ENCODE data around the gene RBM6.
"Not testable (repeated sequence)": the region's sequence is repeated elsewhere in the genome, so short reads cannot be mapped to it uniquely, and the experiment has no call there.

RBM6 gene

DNA sequence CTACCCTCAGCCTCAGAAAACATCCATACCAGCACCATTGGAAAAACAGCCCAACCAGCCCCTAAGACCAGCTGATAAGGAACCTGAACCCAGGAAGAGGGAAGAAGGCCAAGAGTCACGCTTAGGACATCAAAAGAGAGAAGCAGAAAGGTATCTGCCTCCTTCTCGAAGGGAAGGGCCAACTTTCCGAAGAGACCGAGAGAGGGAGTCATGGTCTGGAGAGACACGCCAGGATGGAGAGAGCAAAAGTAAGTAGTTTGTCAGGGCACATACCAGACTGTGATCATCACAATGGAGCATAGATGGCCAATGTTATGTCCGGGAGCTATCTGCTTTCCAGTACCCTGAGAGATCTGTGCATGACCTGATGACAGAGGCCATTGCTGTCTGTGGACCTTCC, 117.8 kb downstream of the RBM6 start:
- DNase-seq, result no peak
- Mint-ChIP-seq H3K27me3 (ENCODE audit: low read depth, poor library complexity) (no peaks in the 10 kb centered on the region), H3K4me1 (no peaks in the 10 kb centered on the region), H3K27ac (no peak overlapping the region), H3K4me3 (no peak overlapping the region), H3K9me3 (no peaks in the 10 kb centered on the region), H3K36me3 (ENCODE audit: low read depth) (peaks cover 87% of the 10 kb centered on the region)
- TF ChIP-seq, protein P1, sequence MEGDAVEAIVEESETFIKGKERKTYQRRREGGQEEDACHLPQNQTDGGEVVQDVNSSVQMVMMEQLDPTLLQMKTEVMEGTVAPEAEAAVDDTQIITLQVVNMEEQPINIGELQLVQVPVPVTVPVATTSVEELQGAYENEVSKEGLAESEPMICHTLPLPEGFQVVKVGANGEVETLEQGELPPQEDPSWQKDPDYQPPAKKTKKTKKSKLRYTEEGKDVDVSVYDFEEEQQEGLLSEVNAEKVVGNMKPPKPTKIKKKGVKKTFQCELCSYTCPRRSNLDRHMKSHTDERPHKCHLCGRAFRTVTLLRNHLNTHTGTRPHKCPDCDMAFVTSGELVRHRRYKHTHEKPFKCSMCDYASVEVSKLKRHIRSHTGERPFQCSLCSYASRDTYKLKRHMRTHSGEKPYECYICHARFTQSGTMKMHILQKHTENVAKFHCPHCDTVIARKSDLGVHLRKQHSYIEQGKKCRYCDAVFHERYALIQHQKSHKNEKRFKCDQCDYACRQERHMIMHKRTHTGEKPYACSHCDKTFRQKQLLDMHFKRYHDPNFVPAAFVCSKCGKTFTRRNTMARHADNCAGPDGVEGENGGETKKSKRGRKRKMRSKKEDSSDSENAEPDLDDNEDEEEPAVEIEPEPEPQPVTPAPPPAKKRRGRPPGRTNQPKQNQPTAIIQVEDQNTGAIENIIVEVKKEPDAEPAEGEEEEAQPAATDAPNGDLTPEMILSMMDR (IDR thresholded peaks at IDR 0.05), result no peak

DNA sequence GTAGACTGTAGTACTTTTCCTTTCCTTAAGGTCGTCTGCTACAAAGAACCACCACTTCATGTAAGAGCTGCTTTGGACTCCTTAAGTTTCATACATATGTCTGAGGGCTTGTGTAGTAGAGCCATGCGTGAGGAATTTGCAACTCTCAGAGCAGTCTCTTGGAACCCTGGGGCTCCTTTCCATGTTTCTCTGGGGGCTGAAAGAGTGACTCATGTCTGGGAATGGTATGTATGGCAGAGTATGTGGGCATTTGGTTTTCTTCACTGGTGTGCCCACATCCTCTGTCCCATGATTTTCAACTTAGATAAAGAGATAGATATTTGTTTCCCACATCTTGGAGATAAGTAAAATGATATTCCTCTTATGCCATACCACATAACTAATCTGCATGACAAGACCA, 128.2 kb downstream of the RBM6 start:
- Mint-ChIP-seq H3K4me3 (no peak overlapping the region), H3K27me3 (ENCODE audit: low read depth, poor library complexity) (no peaks in the 10 kb centered on the region), H3K4me1 (no peaks in the 10 kb centered on the region), H3K36me3 (ENCODE audit: low read depth) (peaks cover 81% of the 10 kb centered on the region), H3K27ac (no peak overlapping the region), H3K9me3 (no peaks in the 10 kb centered on the region)
- no peak for DNase-seq
- TF ChIP-seq, protein P1 (IDR thresholded peaks at IDR 0.05), result no peak

GRCh38 chr3:50078091-50078490, 138.1 kb downstream of the RBM6 start:
- Mint-ChIP-seq H3K27ac (peak overlapping the region; percentile 77), H3K4me1 (no peaks in the 10 kb centered on the region), H3K9me3 (peaks cover 4% of the 10 kb centered on the region), H3K27me3 (ENCODE audit: low read depth, poor library complexity) (peaks cover 6% of the 10 kb centered on the region), H3K4me3 (no peak overlapping the region), H3K36me3 (ENCODE audit: low read depth) (peaks cover 43% of the 10 kb centered on the region)
- TF ChIP-seq, protein P1 (IDR thresholded peaks at IDR 0.05), result no peak
- DNase-seq, result no peak

GRCh38 chr3:50078622-50079021, 138.7 kb downstream of the RBM6 start:
- Mint-ChIP-seq H3K9me3 (peaks cover 8% of the 10 kb centered on the region), H3K27ac (no peak overlapping the region), H3K4me3 (no peak overlapping the region), H3K4me1 (no peaks in the 10 kb centered on the region), H3K27me3 (ENCODE audit: low read depth, poor library complexity) (peaks cover 6% of the 10 kb centered on the region), H3K36me3 (ENCODE audit: low read depth) (peaks cover 37% of the 10 kb centered on the region)
- TF ChIP-seq, protein P1 (IDR thresholded peaks at IDR 0.05), result no peak
- DNase-seq, result no peak

GRCh38 chr3:50084951-50085350, 145.0 kb downstream of the RBM6 start:
- not testable (repeated sequence) for H3K27ac Mint-ChIP-seq; H3K27me3 Mint-ChIP-seq (ENCODE audit: low read depth, poor library complexity); H3K4me3 Mint-ChIP-seq; H3K4me1 Mint-ChIP-seq; DNase-seq; H3K36me3 Mint-ChIP-seq (ENCODE audit: low read depth)
- peaks cover 28% of the 10 kb centered on the region for H3K9me3 Mint-ChIP-seq

DNA sequence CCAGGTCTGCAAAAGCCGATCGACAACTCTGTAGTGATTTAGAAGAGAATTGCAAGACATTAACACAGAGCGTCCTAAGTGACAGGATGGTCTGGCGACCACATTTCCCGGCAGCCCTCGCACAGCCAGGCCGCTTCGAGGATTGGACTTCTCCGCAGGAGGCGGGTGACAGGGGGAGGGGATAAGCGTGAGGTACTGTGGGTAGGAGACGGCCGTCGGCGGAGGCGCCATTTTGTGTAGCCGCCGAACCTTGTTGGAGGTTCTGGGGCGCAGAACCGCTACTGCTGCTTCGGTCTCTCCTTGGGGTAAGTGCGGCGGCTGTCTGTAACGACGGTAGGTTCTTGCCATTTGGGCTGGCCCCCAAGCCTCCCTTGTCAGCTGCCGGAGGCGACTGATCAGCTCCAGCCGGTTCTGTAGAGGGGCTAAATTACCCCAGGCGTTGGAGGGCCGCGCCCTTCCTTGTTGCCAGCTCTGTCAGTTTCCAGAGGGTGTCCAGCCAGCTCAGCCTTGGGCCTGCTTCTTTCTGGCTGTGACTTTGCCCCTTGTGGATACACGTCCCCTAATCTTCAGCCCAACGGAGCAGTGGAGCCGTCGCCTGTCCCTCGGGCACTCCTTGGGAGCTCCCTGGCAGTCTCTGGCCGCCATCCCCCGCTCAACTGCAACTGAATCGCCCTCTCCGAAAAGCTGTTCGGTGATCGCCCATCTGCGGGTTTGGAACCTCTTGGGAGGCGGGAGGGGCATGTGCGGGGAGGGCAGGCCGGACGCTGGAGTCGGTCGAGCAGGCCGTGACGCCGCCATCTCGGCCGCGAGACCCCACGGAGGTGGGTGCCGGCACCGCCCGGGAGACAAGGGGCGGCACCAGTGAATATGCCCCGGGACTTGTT, 149.0 kb downstream of the RBM6 start, which contains the start of gene RBM5:
TSS of gene RBM5 (plus strand) at position 195 of the 884 bp plus-strand sequence. CDS start 1,516 bp downstream, outside the sequence.
- H3K4me1 Mint-ChIP-seq, result peaks cover 26% of the 10 kb centered on the region
- DNase-seq, result peak; percentile 87
- peaks cover 20% of the 10 kb centered on the region for H3K9me3 Mint-ChIP-seq
- H3K36me3 Mint-ChIP-seq (ENCODE audit: low read depth), result peaks cover 45% of the 10 kb centered on the region
- H3K4me3 Mint-ChIP-seq, result peak within 1 kb of the TSS; percentile 99
- peaks cover 3% of the 10 kb centered on the region for H3K27me3 Mint-ChIP-seq (ENCODE audit: low read depth, poor library complexity)
- TF ChIP-seq, protein P1 (IDR thresholded peaks at IDR 0.05), result no peak
- H3K27ac Mint-ChIP-seq, result peak within 1 kb of the TSS; percentile 99

Measured in nephron progenitor cell (in vitro differentiated cells).